Measurements from ENCODE around the gene TP73. TPM values are rescaled to one million over a fixed set of nuclear protein-coding genes. Genes with fewer than 3 reads are reported as not detected.

Gene TP73
- total RNA-seq, 1 donor from 2014 or later = 3.6 TPM

DNA sequence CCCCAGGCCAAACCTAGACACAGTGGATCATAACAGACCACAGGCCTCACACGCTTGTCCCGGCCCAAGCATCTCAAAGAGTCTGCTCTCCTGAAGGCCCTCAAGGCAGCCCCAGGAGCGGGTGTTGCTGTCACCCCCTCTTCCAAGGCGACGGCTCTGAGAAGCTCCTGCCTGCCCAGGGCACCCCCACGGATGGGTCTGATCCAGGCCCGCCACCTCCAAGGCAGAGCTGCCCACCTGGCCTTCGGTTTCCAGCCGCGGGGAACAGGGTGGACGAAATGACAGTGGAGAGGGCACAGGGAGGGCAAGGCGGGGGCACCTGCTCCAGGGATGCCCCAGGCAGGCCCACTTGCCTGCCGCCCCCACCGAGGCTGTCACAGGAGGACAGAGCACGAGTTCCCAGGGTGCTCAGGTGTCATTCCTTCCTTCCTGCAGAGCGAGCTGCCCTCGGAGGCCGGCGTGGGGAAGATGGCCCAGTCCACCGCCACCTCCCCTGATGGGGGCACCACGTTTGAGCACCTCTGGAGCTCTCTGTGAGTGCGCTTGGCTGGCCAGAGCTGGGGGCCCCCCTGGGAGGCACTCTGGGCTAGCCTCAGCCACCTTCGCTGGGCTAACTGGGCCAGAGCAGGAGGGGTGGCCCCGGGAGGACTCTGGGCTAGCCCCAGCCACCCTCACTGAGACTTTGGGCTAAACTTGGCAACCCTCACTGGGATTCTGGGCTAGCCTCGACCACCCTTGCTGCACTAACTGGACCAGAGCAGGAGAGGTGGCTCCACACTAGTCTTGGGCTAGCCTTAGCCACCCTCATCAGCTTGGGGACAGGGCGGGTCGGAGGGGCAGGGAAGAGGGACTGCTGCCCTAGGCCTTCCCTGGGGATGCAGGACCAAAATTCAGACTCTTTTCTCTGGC lies 29.8 kb downstream of the TP73 start:
- no peak overlapping the region for H3K4me3 ChIP-seq
- intact Hi-C loops (cut with DNase I) = no loop called here
- H3K27me3 ChIP-seq (ENCODE audit: low read depth) = peaks cover 5% of the 10 kb centered on the region
- H3K9me3 ChIP-seq = no peaks in the 10 kb centered on the region
- H3K36me3 ChIP-seq = no peaks in the 10 kb centered on the region
- H3K27ac ChIP-seq = no peak overlapping the region
- H3K4me1 ChIP-seq = peaks cover 5% of the 10 kb centered on the region
- DNase-seq (no peak), ATAC-seq (no peak)
- TF ChIP-seq, protein P1, sequence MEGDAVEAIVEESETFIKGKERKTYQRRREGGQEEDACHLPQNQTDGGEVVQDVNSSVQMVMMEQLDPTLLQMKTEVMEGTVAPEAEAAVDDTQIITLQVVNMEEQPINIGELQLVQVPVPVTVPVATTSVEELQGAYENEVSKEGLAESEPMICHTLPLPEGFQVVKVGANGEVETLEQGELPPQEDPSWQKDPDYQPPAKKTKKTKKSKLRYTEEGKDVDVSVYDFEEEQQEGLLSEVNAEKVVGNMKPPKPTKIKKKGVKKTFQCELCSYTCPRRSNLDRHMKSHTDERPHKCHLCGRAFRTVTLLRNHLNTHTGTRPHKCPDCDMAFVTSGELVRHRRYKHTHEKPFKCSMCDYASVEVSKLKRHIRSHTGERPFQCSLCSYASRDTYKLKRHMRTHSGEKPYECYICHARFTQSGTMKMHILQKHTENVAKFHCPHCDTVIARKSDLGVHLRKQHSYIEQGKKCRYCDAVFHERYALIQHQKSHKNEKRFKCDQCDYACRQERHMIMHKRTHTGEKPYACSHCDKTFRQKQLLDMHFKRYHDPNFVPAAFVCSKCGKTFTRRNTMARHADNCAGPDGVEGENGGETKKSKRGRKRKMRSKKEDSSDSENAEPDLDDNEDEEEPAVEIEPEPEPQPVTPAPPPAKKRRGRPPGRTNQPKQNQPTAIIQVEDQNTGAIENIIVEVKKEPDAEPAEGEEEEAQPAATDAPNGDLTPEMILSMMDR (IDR thresholded peaks at IDR 0.05) = no peak

DNA sequence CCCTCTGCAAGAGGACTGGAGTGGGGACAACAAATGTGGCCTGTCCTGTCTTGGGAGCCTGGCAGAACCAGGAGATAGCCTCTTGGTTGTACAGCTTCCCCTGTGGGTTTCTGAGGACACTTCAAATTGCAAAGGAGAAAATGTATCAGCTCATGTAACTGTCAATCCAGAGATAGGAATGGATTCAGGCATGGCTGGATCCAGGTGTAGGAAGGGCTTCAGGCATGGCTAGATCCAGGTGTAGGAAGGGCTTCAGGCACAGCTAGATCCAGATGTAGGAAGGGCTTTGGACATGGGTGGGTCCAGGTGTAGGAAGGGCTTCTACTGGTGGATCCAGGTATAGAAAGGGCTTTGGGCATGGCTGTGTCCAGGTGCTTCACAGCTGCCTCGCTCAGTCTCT lies 30.9 kb downstream of the TP73 start:
- no peak overlapping the region for H3K27ac ChIP-seq
- H3K9me3 ChIP-seq = no peaks in the 10 kb centered on the region
- H3K4me3 ChIP-seq = no peak overlapping the region
- ATAC-seq = no peak
- intact Hi-C loops (cut with DNase I) = no loop called here
- peaks cover 5% of the 10 kb centered on the region for H3K4me1 ChIP-seq
- TF ChIP-seq, protein P1 (IDR thresholded peaks at IDR 0.05) = no peak
- no peak for DNase-seq
- H3K36me3 ChIP-seq = no peaks in the 10 kb centered on the region
- peaks cover 5% of the 10 kb centered on the region for H3K27me3 ChIP-seq (ENCODE audit: low read depth)

DNA sequence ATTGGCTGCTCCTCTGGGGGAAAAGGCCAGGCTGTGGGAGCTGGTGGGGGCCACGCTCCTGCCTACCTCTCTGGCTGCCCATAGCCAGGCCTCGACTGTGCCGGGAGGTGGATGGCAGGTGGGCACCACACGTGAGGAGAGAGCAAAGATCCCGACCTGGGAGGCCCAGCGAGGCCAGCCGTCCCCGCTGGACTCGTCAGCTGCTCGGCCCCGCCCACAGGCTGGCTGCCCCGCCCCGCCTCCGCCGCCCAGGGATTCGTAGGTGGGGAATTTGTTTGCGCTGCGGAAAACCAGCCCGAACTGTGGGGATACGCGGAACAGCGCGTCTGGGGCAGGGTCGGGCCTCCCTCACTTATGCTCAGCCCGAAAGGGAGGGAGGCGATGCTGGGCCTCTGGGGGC lies 31.7 kb downstream of the TP73 start:
- no peak overlapping the region for H3K4me3 ChIP-seq
- no peaks in the 10 kb centered on the region for H3K36me3 ChIP-seq
- TF ChIP-seq, protein P1 (IDR thresholded peaks at IDR 0.05) = no peak
- DNase-seq (no peak), ATAC-seq (no peak)
- intact Hi-C loops (cut with DNase I) = no loop called here
- H3K27ac ChIP-seq = no peak overlapping the region
- no peaks in the 10 kb centered on the region for H3K9me3 ChIP-seq
- no peaks in the 10 kb centered on the region for H3K4me1 ChIP-seq
- H3K27me3 ChIP-seq (ENCODE audit: low read depth) = peaks cover 5% of the 10 kb centered on the region

DNA sequence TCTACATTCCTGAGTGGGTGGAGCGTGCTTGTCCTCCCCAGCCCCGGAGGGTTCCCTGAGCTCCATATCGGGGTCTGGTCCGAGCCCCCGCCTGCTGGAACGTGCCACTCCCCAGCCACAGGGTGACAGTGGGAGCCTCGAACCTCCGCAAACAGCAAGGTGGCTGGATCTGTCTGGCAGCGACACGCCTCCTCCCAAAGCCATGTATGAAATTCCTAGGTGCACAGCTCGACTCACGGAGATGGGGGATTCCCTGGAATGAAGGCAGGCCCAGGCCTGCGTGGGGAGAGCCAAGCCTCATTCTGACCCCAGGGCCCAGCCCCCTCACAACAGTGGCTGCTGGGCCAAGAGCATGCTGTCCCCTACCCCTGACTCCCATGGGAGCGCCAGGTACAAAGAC lies 32.9 kb downstream of the TP73 start:
- H3K4me3 ChIP-seq = no peak overlapping the region
- TF ChIP-seq, protein P1 (IDR thresholded peaks at IDR 0.05) = no peak
- peaks cover 5% of the 10 kb centered on the region for H3K27me3 ChIP-seq (ENCODE audit: low read depth)
- no peaks in the 10 kb centered on the region for H3K9me3 ChIP-seq
- ATAC-seq = no peak
- no peaks in the 10 kb centered on the region for H3K4me1 ChIP-seq
- intact Hi-C loops (cut with DNase I) = no loop called here
- H3K36me3 ChIP-seq = no peaks in the 10 kb centered on the region
- DNase-seq = no peak
- H3K27ac ChIP-seq = no peak overlapping the region

DNA sequence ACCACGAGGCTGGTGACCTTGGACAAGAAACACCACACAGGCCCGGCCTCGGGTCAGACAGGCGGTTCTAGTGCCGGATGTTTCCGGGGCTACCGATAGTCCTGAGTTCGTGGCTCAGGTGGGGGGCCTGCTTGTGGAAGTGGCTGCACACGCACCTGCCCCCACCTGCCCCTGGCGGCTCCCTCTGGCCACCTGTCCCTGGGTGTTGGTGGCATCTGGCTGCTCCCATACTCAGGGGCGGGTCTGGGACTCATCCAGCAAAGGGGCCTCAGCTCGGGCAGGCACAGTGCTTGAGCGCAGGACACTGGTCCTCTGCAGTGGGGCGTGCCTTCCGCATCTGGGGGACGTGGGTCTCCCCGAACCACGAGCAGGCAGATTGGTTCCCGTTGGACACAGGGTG lies 33.6 kb downstream of the TP73 start:
- Histone ChIP-seq H3K27ac (no peak overlapping the region), H3K27me3 (ENCODE audit: low read depth) (peaks cover 5% of the 10 kb centered on the region), H3K4me3 (no peak overlapping the region), H3K36me3 (no peaks in the 10 kb centered on the region), H3K9me3 (no peaks in the 10 kb centered on the region), H3K4me1 (no peaks in the 10 kb centered on the region)
- TF ChIP-seq, protein P1 (IDR thresholded peaks at IDR 0.05) = no peak
- ATAC-seq = no peak
- intact Hi-C loops (cut with DNase I) = no loop called here
- no peak for DNase-seq

All from lower lobe of right lung (tissue), 2 donors.